ENCODE results near the gene SAA2. TPM values are rescaled to one million over a fixed set of nuclear protein-coding genes. Genes with fewer than 3 reads are reported as not detected.
"Not testable (repeated sequence)": the region's sequence is repeated elsewhere in the genome, so short reads cannot be mapped to it uniquely, and the experiment has no call there.

The SAA2 gene
- total RNA-seq, 2 donors from 2014 or later, result 4.7 to 7.9 TPM

DNA sequence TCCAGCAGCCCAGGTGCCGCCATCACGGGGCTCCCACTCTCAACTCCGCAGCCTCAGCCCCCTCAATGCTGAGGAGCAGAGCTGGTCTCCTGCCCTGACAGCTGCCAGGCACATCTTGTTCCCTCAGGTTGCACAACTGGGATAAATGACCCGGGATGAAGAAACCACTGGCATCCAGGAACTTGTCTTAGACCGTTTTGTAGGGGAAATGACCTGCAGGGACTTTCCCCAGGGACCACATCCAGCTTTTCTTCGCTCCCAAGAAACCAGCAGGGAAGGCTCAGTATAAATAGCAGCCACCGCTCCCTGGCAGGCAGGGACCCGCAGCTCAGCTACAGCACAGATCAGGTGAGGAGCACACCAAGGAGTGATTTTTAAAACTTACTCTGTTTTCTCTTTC, 17.5 kb upstream of the SAA2 start, which contains the start of gene SAA1:
Gene SAA1 (plus strand): TSS at position 316 of the 400 bp plus-strand sequence. CDS start 624 bp downstream, outside the sequence.
- peak; percentile 34 for DNase-seq (ENCODE audit: low spot score)
- 46% methylated on average over 7 of the region's 8 CpGs for WGBS

DNA sequence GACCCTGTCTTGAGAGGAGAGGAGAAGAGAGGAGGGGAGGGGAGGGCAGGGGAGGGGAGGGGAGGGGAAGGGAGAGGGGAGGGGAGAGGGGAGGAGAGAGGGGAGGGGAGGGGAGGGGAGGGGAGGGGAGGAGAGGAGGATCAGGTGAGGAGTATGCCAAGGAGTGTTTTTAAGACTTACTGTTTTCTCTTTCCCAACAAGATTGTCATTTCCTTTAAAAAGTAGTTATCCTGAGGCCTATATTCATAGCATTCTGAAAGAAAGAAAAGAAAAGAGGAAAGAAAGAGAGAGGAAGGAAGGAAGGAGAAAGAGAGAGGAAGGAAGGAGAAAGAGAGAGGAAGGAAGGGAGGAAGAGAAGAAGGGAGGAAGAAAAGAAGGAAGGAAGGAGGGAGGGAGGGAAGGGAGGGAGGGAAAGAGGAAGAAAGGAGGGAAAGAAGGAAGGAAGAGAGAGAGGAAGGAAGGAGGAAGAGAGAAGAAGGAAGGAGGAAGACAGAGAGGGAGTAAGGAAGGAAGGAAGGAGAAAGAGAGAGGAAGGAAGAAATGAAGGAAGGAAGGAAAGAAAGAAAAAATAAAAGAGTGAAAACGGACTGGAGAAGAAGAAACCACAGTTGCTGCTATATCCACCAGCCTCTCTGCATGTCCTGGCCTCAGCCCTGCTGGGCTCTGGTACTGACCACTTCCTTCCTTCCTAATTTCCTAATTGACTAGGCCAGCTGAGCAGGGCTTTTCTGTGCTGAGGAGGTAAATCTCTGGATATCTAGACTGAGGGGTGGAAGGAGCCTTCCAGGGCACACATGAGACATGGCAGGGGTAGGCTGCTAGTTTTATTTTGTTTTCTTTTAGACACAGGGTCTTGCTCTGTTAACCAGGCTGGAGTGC, 16.4 kb upstream of the SAA2 start:
- no peak for DNase-seq (ENCODE audit: low spot score)
- Histone ChIP-seq H3K4me1 (replicated peaks) (no peaks in the 10 kb centered on the region), H3K4me3 (no peak overlapping the region), H3K9me3 (no peaks in the 10 kb centered on the region), H3K36me3 (no peaks in the 10 kb centered on the region), H3K27ac (no peak overlapping the region), H3K27me3 (replicated peaks; ENCODE audit: insufficient read depth) (no peaks in the 10 kb centered on the region)
- WGBS, result 81% methylated on average over 1 of the region's 1 CpG
- TF ChIP-seq POLR2AphosphoS5 (IDR thresholded peaks at IDR 0.05) (no peak), POLR2A (IDR thresholded peaks at IDR 0.05) (no peak)
- TF ChIP-seq, protein P1, sequence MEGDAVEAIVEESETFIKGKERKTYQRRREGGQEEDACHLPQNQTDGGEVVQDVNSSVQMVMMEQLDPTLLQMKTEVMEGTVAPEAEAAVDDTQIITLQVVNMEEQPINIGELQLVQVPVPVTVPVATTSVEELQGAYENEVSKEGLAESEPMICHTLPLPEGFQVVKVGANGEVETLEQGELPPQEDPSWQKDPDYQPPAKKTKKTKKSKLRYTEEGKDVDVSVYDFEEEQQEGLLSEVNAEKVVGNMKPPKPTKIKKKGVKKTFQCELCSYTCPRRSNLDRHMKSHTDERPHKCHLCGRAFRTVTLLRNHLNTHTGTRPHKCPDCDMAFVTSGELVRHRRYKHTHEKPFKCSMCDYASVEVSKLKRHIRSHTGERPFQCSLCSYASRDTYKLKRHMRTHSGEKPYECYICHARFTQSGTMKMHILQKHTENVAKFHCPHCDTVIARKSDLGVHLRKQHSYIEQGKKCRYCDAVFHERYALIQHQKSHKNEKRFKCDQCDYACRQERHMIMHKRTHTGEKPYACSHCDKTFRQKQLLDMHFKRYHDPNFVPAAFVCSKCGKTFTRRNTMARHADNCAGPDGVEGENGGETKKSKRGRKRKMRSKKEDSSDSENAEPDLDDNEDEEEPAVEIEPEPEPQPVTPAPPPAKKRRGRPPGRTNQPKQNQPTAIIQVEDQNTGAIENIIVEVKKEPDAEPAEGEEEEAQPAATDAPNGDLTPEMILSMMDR (IDR thresholded peaks at IDR 0.05), result no peak
- intact Hi-C loops (cut with DNase I), result no loop called here

More for the DNA sequence above, 17.5 kb upstream of the SAA2 start, which contains the start of gene SAA1:
- Histone ChIP-seq H3K27me3 (replicated peaks; ENCODE audit: insufficient read depth) (no peaks in the 10 kb centered on the region), H3K4me3 (no peak within 1 kb of the TSS), H3K4me1 (replicated peaks) (no peaks in the 10 kb centered on the region), H3K27ac (no peak within 1 kb of the TSS), H3K9me3 (no peaks in the 10 kb centered on the region), H3K36me3 (no peaks in the 10 kb centered on the region)
- TF ChIP-seq POLR2AphosphoS5 (IDR thresholded peaks at IDR 0.05), result peak; percentile 59
- TF ChIP-seq, protein P1 (IDR thresholded peaks at IDR 0.05), result no peak
- intact Hi-C loops (cut with DNase I), result no loop called here

DNA sequence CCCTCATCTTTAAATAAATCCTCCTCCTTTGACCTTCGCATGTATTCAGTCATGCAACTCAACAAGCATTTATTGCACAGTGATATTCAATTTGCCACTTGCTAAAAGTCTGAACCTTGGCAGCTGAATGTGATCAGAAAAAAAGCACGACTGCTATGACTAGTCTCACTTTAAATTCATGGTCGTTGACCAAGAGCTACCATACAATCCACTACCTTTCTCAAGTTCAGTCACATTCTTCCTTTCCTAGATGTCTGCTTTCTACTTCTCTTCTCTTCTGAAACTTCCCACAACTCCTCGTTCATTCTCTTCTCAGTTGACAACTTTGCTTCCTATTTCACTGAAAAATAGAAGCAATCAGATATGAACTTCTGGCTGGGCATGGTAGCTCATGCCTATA, 15.6 kb upstream of the SAA2 start:
- 74% methylated on average over 4 of the region's 4 CpGs for WGBS
- no peak for TF ChIP-seq POLR2A (IDR thresholded peaks at IDR 0.05)
- H3K4me3 ChIP-seq, result no peak overlapping the region

DNA sequence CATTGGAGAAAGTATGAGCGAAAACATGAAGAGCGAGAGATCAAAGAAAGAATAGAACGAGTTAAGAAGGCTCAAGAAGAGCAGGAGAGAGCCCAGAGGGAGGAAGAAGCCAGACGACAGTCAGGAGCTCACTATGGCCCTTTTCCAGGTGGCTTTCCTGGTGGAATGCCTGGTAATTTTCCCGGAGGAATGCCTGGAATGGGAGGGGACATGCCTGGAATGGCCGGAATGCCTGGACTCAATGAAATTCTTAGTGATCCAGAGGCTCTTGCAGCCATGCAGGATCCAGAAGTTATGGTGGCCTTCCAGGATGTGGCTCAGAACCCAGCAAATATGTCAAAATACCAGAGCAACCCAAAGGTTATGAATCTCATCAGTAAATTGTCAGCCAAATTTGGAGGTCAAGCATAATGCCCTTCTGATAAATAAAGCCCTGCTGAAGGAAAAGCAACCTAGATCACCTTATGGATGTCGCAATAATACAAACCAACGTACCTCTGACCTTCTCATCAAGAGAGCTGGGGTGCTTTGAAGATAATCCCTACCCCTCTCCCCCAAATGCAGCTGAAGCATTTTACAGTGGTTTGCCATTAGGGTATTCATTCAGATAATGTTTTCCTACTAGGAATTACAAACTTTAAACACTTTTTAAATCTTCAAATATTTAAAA, 14.3 kb upstream of the SAA2 start:
- H3K27me3 ChIP-seq (replicated peaks; ENCODE audit: insufficient read depth); intact Hi-C loops (cut with DNase I); H3K4me3 ChIP-seq; H3K36me3 ChIP-seq; H3K27ac ChIP-seq; DNase-seq (ENCODE audit: low spot score); H3K4me1 ChIP-seq (replicated peaks); H3K9me3 ChIP-seq: not testable (repeated sequence)
- 53% methylated on average over 8 of the region's 8 CpGs for WGBS

More for the DNA sequence above, 15.6 kb upstream of the SAA2 start:
- H3K36me3 ChIP-seq, result no peaks in the 10 kb centered on the region
- H3K27me3 ChIP-seq (replicated peaks; ENCODE audit: insufficient read depth), result no peaks in the 10 kb centered on the region
- H3K9me3 ChIP-seq, result no peaks in the 10 kb centered on the region
- H3K27ac ChIP-seq, result no peak overlapping the region
- H3K4me1 ChIP-seq (replicated peaks), result no peaks in the 10 kb centered on the region
- intact Hi-C loops (cut with DNase I), result no loop called here
- no peak for DNase-seq (ENCODE audit: low spot score)

DNA sequence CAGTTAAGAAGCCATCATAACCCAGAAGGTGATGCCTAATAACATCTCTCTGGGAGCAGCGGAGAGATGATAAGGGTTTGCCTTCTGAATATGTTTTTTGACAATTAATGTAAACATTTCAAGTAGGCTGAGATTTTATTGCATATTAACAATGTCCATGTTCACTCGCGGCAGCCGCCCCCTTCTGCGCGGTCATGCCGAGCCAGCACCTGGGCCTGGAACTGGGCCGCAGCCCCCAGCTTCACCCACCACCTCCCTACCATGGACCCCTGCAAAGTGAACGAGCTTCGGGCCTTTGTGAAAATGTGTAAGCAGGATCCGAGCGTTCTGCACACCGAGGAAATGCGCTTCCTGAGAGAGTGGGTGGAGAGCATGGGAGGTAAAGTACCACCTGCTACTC, 13.3 kb upstream of the SAA2 start:
- DNase-seq (ENCODE audit: low spot score), result no peak
- no peaks in the 10 kb centered on the region for H3K27me3 ChIP-seq (replicated peaks; ENCODE audit: insufficient read depth)
- TF ChIP-seq POLR2AphosphoS5 (IDR thresholded peaks at IDR 0.05) (no peak), POLR2A (IDR thresholded peaks at IDR 0.05) (no peak)
- TF ChIP-seq, protein P1 (IDR thresholded peaks at IDR 0.05), result no peak
- H3K9me3 ChIP-seq, result no peaks in the 10 kb centered on the region
- no peak overlapping the region for H3K27ac ChIP-seq
- 90% methylated on average over 14 of the region's 14 CpGs for WGBS
- H3K4me3 ChIP-seq, result no peak overlapping the region
- H3K4me1 ChIP-seq (replicated peaks), result no peaks in the 10 kb centered on the region
- H3K36me3 ChIP-seq, result no peaks in the 10 kb centered on the region
- intact Hi-C loops (cut with DNase I), result no loop called here

All from prostate gland (tissue), 2 donors.